Measurements from ENCODE around the gene PZP. TPM values are rescaled to one million over a fixed set of nuclear protein-coding genes. Genes with fewer than 3 reads are reported as not detected.

The PZP gene
- total RNA-seq, 1 experiment from 2014 or later: not detected

- Histone ChIP-seq H3K56ac (ENCODE audit: insufficient read length, low read depth, low read length) (no peak overlapping the region), H4K5ac (ENCODE audit: insufficient read length, low read depth, low read length) (no peak overlapping the region), H3K79me1 (ENCODE audit: insufficient read depth, low read depth, low read length, poor library complexity, severe bottlenecking) (no peaks in the 10 kb centered on the region), H2BK15ac (ENCODE audit: low read depth, low read length) (no peak overlapping the region), H3K14ac (ENCODE audit: insufficient read depth, low read length) (no peak overlapping the region), H3K23me2 (ENCODE audit: insufficient read length, low read depth, low read length, poor library complexity, severe bottlenecking) (no peaks in the 10 kb centered on the region), H2AK5ac (ENCODE audit: insufficient read length, low read length) (no peak overlapping the region), H2BK5ac (ENCODE audit: insufficient read length, low read length) (no peak overlapping the region), H2BK12ac (ENCODE audit: insufficient read length, low read depth, low read length) (no peak overlapping the region), H4K91ac (ENCODE audit: insufficient read length, low read depth, low read length) (no peak overlapping the region), H4K20me1 (ENCODE audit: control insufficient read depth, insufficient read depth, insufficient read length) (no peaks in the 10 kb centered on the region), H3K79me2 (ENCODE audit: insufficient read depth, low read length) (no peaks in the 10 kb centered on the region), H3K27ac (ENCODE audit: insufficient read length, low read depth, low read length) (no peak overlapping the region), H3K4me1 (ENCODE audit: insufficient read depth, low read length) (no peaks in the 10 kb centered on the region), H3K4me2 (ENCODE audit: insufficient read depth, insufficient read length, low read length) (no peak overlapping the region), H3K9me3 (ENCODE audit: control insufficient read depth, low read depth, low read length) (peaks cover 12% of the 10 kb centered on the region), H3K27me3 (ENCODE audit: insufficient read depth, low read length) (no peaks in the 10 kb centered on the region), H2AFZ (ENCODE audit: low read length) (no peak overlapping the region), H2BK120ac (ENCODE audit: low read depth, low read length, poor library complexity, severe bottlenecking) (no peak overlapping the region), H2BK20ac (ENCODE audit: low read depth, low read length, poor library complexity, severe bottlenecking) (no peak overlapping the region), H3T11ph (ENCODE audit: low read length) (no peak overlapping the region), H3K23ac (ENCODE audit: insufficient read length, low read depth, low read length) (no peak overlapping the region), H4K8ac (replicated peaks; ENCODE audit: insufficient read length, low read depth, low read length) (no peak overlapping the region), H3K18ac (ENCODE audit: insufficient read length, low read depth, low read length) (no peak overlapping the region), H3K4ac (ENCODE audit: low read depth, low read length) (no peak overlapping the region), H3K9ac (ENCODE audit: extremely low read depth, insufficient read length, low read length) (no peak overlapping the region)
- Mint-ChIP-seq H3K4me1 (peaks cover 0 to 3% of the 10 kb centered on the region in 2 experiments; a peak in 1 of 4 replicates), H3K27ac (peak overlapping the region in 1 of 3 experiments; percentile 30; a peak in 2 of 7 replicates), H3K36me3 (ENCODE audit: insufficient read depth in 1 of 3, low read depth in 3 of 3) (peaks cover 13 to 35% (median 22%) of the 10 kb centered on the region in 3 experiments), H3K4me3 (no peak overlapping the region), H3K9me3 (peaks cover 42 to 48% of the 10 kb centered on the region in 2 experiments), H3K27me3 (ENCODE audit: low read depth) (peaks cover 2% of the 10 kb centered on the region)
- WGBS (ENCODE audit: extremely low coverage, insufficient read length, low lambda C conversion rate): no CpG with 5 or more reads among the region's 4 CpGs
- DNase-seq: no peak
- no peak for TF ChIP-seq CTCF (conservative IDR thresholded peaks at IDR 0.05)
Measured at GRCh38 chr12:9144730-9145106, 63.5 kb downstream of the PZP start.

All from H9 (cell line).